Suprapubic skin (tissue), 4 donors: ENCODE results near the gene IL20. TPM values are rescaled to one million over a fixed set of nuclear protein-coding genes. Genes with fewer than 3 reads are reported as not detected.

Source experiments
- DNase-seq, 2 donors: peaks; one replicate each; pipeline ENCODE4 v3.0.0-alpha.2; 2019; ENCODE audit warnings: low spot score in 2 of 2
- H3K27ac ChIP-seq: fragments of 200-600 bp; sonication (generic); one replicate; pipeline ENCODE4 v1.5.1; 2019
- H3K27me3 ChIP-seq: fragments of 200-600 bp; sonication (generic); one replicate; pipeline ENCODE4 v1.5.1; 2019
- H3K36me3 ChIP-seq: fragments of 200-600 bp; sonication (generic); one replicate; pipeline ENCODE4 v1.5.1; 2019
- H3K4me1 ChIP-seq: fragments of 200-600 bp; sonication (generic); one replicate; pipeline ENCODE4 v1.5.1; 2019
- H3K4me3 ChIP-seq: fragments of 200-600 bp; sonication (generic); one replicate; pipeline ENCODE4 v1.5.1; 2019; ENCODE audit warnings: mild to moderate bottlenecking
- H3K9me3 ChIP-seq: fragments of 200-600 bp; sonication (generic); one replicate; pipeline ENCODE4 v1.5.1; 2019
- CTCF ChIP-seq, 2 donors: fragments of 200-600 bp in 1 of 2; fragments of 450-650 bp in 1 of 2; sonication (generic) in 1 of 2; IDR thresholded peaks; one replicate each; pipeline ENCODE4 v1.5.1; 2016 to 2019; ENCODE audit warnings: antibody characterized with exemption in 2 of 2, mild to moderate bottlenecking in 1 of 2, moderate library complexity in 1 of 2
- EP300 ChIP-seq: sonication (generic); formaldehyde crosslinking; IDR thresholded peaks from one replicate; pipeline ENCODE4 v1.6.1; 2017; ENCODE audit warnings: antibody characterized with exemption
- POLR2A ChIP-seq, 2 donors: fragments of 450-650 bp; IDR thresholded peaks; one replicate each; pipeline ENCODE4 v1.6.1; 2017; ENCODE audit warnings: antibody characterized with exemption in 2 of 2, mild to moderate bottlenecking in 2 of 2, moderate library complexity in 2 of 2
- POLR2AphosphoS5 ChIP-seq, 3 donors: sonication (generic); formaldehyde crosslinking; IDR thresholded peaks; one replicate each; pipeline ENCODE4 v1.6.1; 2017; ENCODE audit warnings: antibody characterized with exemption in 3 of 3
- WGBS: methylation state at CpG from one replicate; pipeline ENCODE4 v1.1.5; 2018; 5-methylcytosine and 5-hydroxymethylcytosine counted together
- total RNA-seq, 4 donors: library from RNA; depleted of rRNA; stranded (reverse); fragments of >200 nt; gene quantifications; one replicate each; pipeline ENCODE4 v1.1.0, GENCODE V29; 2016

IL20 gene
- total RNA-seq, 4 donors from 2014 or later = 0.76 to 1.4 (median 1.0) TPM; not detected in 1

GRCh38 chr1:206901944-206902343 is 36.5 kb downstream of the IL20 start:
- 86% methylated on average over 6 of the region's 6 CpGs for WGBS
- Histone ChIP-seq H3K4me1 (no peaks in the 10 kb centered on the region), H3K9me3 (no peaks in the 10 kb centered on the region), H3K4me3 (no peak overlapping the region), H3K36me3 (no peaks in the 10 kb centered on the region), H3K27ac (no peak overlapping the region), H3K27me3 (peaks cover 14% of the 10 kb centered on the region)
- DNase-seq = peak in 1 of 2 donors; percentile 43
- TF ChIP-seq POLR2A (IDR thresholded peaks at IDR 0.05) = no peak
- no peak for TF ChIP-seq EP300
- TF ChIP-seq CTCF (IDR thresholded peaks at IDR 0.05) = no peak
- no peak for TF ChIP-seq POLR2AphosphoS5 (IDR thresholded peaks at IDR 0.05)

GRCh38 chr1:206902702-206903101 is 37.3 kb downstream of the IL20 start:
- Histone ChIP-seq H3K36me3 (no peaks in the 10 kb centered on the region), H3K27ac (no peak overlapping the region), H3K4me1 (no peaks in the 10 kb centered on the region), H3K27me3 (peaks cover 16% of the 10 kb centered on the region), H3K4me3 (no peak overlapping the region), H3K9me3 (no peaks in the 10 kb centered on the region)
- no peak for TF ChIP-seq POLR2AphosphoS5 (IDR thresholded peaks at IDR 0.05)
- no peak for TF ChIP-seq POLR2A (IDR thresholded peaks at IDR 0.05)
- no peak for TF ChIP-seq CTCF (IDR thresholded peaks at IDR 0.05)
- TF ChIP-seq EP300 = no peak
- WGBS = 94% methylated on average over 1 of the region's 1 CpG
- DNase-seq = no peak

- no peak for DNase-seq
- no peak overlapping the region for H3K4me3 ChIP-seq
- TF ChIP-seq POLR2A (IDR thresholded peaks at IDR 0.05) (no peak), EP300 (no peak), POLR2AphosphoS5 (IDR thresholded peaks at IDR 0.05) (no peak), CTCF (IDR thresholded peaks at IDR 0.05) (no peak)
- peaks cover 4% of the 10 kb centered on the region for H3K4me1 ChIP-seq
- H3K9me3 ChIP-seq = no peaks in the 10 kb centered on the region
- WGBS = 60% methylated on average over 2 of the region's 2 CpGs
- no peaks in the 10 kb centered on the region for H3K36me3 ChIP-seq
- peaks cover 23% of the 10 kb centered on the region for H3K27me3 ChIP-seq
- no peak overlapping the region for H3K27ac ChIP-seq
Observed at GRCh38 chr1:206903687-206904086, 38.3 kb downstream of the IL20 start.

- Histone ChIP-seq H3K4me1 (peaks cover 13% of the 10 kb centered on the region), H3K4me3 (no peak overlapping the region), H3K27ac (no peak overlapping the region), H3K9me3 (no peaks in the 10 kb centered on the region), H3K36me3 (no peaks in the 10 kb centered on the region), H3K27me3 (peaks cover 24% of the 10 kb centered on the region)
- WGBS = 80% methylated on average over 10 of the region's 10 CpGs
- peak in 1 of 2 donors; percentile 62 for DNase-seq
- no peak for TF ChIP-seq POLR2A (IDR thresholded peaks at IDR 0.05)
Observed at GRCh38 chr1:206904423-206905142, 39.2 kb downstream of the IL20 start.

- WGBS = 54% methylated on average over 4 of the region's 4 CpGs
- Histone ChIP-seq H3K27ac (no peak overlapping the region), H3K4me3 (no peak overlapping the region), H3K9me3 (no peaks in the 10 kb centered on the region), H3K4me1 (peaks cover 20% of the 10 kb centered on the region), H3K36me3 (no peaks in the 10 kb centered on the region), H3K27me3 (peaks cover 29% of the 10 kb centered on the region)
- DNase-seq = peak in 1 of 2 donors; percentile 16
- TF ChIP-seq POLR2AphosphoS5 (IDR thresholded peaks at IDR 0.05) = no peak
- no peak for TF ChIP-seq EP300
- no peak for TF ChIP-seq CTCF (IDR thresholded peaks at IDR 0.05)
- TF ChIP-seq POLR2A (IDR thresholded peaks at IDR 0.05) = no peak
Observed at GRCh38 chr1:206905295-206906164, 40.1 kb downstream of the IL20 start.
